Muscle layer of colon (tissue), 2 donors: ENCODE measurements around the gene AEN.
A peak's percentile ranks its signal among the peaks of the same experiment; 100 is the strongest.
"Not testable (repeated sequence)": the region's sequence is repeated elsewhere in the genome, so short reads cannot be mapped to it uniquely, and the experiment has no call there.

Experiments
- H3K27ac ChIP-seq: one replicate; pipeline ENCODE4 v1.7.0; 2013; ENCODE audit warnings: low read depth, mild to moderate bottlenecking, low read length, moderate library complexity
- H3K27me3 ChIP-seq, 2 donors: one replicate each; pipeline ENCODE4 v1.7.0; 2013; ENCODE audit warnings: low read length in 2 of 2, mild to moderate bottlenecking in 2 of 2; ENCODE audit not compliant: insufficient read depth in 2 of 2, control insufficient read depth in 1 of 2
- H3K36me3 ChIP-seq: one replicate; pipeline ENCODE4 v1.7.0; 2013; ENCODE audit warnings: mild to moderate bottlenecking, low read length; ENCODE audit not compliant: insufficient read depth
- H3K4me1 ChIP-seq: one replicate; pipeline ENCODE4 v1.7.0; 2013; ENCODE audit warnings: mild to moderate bottlenecking, low read length; ENCODE audit not compliant: insufficient read depth
- H3K4me3 ChIP-seq, 2 donors: one replicate each; pipeline ENCODE4 v1.7.0; 2013; ENCODE audit warnings: low read length in 2 of 2, low read depth in 1 of 2, mild to moderate bottlenecking in 1 of 2, moderate library complexity in 1 of 2
- H3K9ac ChIP-seq: one replicate; pipeline ENCODE4 v1.7.0; 2013; ENCODE audit warnings: low read length
- H3K9me3 ChIP-seq: one replicate; pipeline ENCODE4 v1.7.0; 2013; ENCODE audit warnings: mild to moderate bottlenecking, low read length
- donor health status: abdominal sarcoma.
- donor health status: Adenocarcinoma of cecum.

The AEN gene

DNA sequence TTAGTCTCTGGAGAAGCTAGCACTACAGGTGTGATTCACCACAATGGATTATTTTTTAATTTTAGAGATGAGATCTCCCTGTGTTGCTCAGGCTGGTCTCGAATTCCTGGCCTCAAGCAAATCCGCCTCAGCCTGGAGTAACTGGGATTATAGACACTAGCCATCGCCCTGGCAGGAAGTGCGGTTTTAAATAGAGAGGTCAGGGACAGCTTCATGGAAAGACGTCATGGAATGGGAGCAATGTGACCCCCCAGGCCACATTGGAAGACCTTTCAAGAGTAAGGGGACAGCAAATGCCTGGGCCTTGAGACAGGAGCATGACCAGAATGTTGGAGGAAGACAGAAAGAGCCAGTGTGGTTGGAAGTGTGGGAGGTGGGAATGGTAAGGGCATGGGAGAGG, 15.5 kb downstream of the AEN start:
- peaks cover 19% of the 10 kb centered on the region for H3K4me1 ChIP-seq
- no peak overlapping the region for H3K4me3 ChIP-seq
- H3K9ac ChIP-seq = no peak overlapping the region
- no peaks in the 10 kb centered on the region for H3K36me3 ChIP-seq
- no peak overlapping the region for H3K27ac ChIP-seq
- H3K9me3 ChIP-seq = no peaks in the 10 kb centered on the region
- H3K27me3 ChIP-seq = no peaks in the 10 kb centered on the region

DNA sequence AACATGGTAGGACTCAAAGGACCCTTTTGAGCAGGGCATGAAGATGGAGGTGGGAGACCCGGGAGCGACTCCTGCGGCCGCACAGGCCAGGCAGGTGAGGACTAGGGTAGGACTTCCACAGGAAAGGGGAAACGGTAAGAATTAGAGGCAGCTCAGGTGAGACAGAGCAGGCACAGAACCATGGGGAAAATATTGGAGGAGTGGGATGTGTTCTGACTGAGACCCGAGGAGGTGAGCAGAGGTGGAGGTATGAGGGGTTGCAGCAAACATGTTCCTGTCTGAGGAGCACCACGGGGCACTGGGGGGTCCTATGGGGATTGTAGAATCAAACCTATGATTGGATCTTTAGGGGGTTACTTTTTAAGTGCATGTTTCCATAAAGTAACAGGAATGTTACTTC, 16.3 kb downstream of the AEN start:
- Histone ChIP-seq H3K27ac (no peak overlapping the region), H3K9me3 (no peaks in the 10 kb centered on the region), H3K9ac (no peak overlapping the region), H3K4me3 (no peak overlapping the region), H3K4me1 (peaks cover 19% of the 10 kb centered on the region), H3K27me3 (no peaks in the 10 kb centered on the region), H3K36me3 (no peaks in the 10 kb centered on the region)

DNA sequence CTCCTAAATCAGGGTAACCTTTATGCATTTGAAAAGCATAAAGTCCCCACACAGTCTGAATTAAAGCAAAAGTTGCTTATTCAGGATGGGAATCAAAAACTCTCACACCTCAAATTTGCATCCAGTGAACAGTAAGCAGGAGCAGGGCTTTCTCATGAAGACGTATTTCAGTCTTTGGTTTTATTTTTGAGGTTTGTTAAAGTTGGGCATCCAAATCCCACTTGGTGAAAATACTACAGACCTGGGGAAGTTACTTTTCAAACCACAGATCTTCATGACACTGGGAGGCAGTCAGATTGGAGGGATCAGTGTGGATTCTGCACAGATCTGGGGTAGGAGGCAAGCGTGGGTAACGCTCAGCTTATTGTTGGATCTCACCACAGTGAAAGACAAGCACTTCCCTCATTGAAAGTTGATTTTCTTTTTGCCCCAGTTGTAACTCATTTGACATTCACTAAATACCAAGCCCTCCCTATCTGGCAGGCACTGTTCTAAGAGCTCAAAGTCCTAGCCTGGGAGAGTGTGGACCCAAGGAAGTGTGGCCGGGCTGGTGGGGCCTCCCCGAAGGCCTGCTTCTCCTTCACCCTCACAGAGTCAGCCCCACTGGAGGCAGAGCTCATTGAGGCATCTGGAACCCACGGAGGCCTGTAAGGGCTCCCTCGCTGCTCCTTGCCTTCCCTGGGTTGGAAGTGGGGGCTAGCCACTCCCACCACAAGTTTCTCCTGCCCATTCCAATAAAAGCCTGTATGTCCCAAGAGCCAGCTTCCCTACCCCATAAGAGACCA, 16.9 kb downstream of the AEN start:
- Histone ChIP-seq H3K4me3 (peak overlapping the region; percentile 52 to 63), H3K9me3 (no peaks in the 10 kb centered on the region), H3K27ac (peak overlapping the region; percentile 80), H3K9ac (peak overlapping the region; percentile 53), H3K4me1 (peaks cover 19% of the 10 kb centered on the region), H3K27me3 (no peaks in the 10 kb centered on the region), H3K36me3 (no peaks in the 10 kb centered on the region)

DNA sequence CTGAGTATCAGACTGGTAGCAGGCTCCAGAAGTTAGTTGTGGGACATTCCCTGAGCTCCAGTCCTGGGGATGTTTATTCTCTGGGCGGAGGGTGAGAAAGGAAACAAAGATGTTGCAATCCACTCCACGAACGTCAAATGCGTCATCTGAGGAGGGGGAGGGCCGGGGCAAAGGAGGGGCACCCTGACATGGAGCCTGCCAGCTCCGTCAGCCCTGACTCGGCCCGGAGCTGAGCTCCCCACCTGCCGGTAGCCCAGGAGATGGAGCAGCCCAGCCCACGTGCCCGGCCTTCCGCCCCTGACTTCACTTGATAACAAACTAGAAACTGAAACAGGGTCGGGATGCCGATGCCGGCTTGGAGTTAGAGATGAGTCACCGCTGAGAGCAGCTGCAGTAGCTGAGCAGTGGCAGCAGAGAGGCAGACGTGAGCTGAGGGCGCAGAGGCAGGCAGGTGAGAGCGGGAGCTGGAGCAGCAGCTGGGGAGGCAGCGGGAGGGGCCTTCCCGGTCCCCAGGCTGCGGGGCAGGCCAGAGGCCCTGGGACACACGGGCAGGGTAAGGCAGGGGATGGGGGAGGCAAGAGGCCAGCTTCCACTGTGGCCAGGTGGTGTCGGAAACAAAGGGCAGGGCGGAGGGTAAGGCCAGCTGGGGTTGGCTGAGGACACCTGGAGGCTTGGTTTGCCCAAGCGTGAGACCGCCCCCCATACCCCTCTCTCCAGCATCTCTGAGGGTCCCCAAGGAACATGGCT, 17.7 kb downstream of the AEN start, which contains the start of gene ISG20:
ISG20 (plus strand) TSS at position 391 of the 747 bp plus-strand sequence; CDS start at position 742, 351 bp downstream.
- Histone ChIP-seq H3K4me3 (peak within 1 kb of the TSS; percentile 52 to 63), H3K36me3 (no peaks in the 10 kb centered on the region), H3K4me1 (peaks cover 19% of the 10 kb centered on the region), H3K9ac (peak within 1 kb of the TSS; percentile 53), H3K27me3 (no peaks in the 10 kb centered on the region), H3K27ac (peak within 1 kb of the TSS; percentile 80), H3K9me3 (no peaks in the 10 kb centered on the region)

DNA sequence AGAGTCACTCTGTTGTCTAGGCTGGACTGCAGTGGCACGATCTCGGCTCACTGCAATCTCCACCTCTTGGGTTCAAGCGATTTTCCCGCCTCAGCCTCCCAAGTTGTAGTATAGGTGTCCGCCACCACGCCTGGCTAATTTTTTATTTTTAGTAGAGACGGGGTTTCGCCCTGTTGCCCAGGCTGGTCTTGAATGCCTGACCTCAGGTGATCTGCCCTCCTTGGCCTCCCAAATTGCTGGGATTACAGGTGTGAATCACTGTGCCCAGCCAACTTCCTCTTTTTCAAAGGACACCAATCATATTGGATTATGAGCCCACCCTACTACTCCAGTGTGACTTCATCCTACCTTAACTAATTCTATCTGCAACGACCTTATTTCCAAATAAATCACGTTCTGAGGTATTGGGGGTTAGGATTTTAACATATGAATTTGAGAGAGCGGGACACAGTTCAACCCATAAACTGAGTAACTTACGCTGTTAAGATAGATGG, 20.9 kb downstream of the AEN start:
- peaks cover 19% of the 10 kb centered on the region for H3K4me1 ChIP-seq
- no peak overlapping the region for H3K9ac ChIP-seq
- H3K27me3 ChIP-seq = no peaks in the 10 kb centered on the region
- no peaks in the 10 kb centered on the region for H3K9me3 ChIP-seq
- no peaks in the 10 kb centered on the region for H3K36me3 ChIP-seq
- H3K27ac ChIP-seq = no peak overlapping the region
- no peak overlapping the region for H3K4me3 ChIP-seq

DNA sequence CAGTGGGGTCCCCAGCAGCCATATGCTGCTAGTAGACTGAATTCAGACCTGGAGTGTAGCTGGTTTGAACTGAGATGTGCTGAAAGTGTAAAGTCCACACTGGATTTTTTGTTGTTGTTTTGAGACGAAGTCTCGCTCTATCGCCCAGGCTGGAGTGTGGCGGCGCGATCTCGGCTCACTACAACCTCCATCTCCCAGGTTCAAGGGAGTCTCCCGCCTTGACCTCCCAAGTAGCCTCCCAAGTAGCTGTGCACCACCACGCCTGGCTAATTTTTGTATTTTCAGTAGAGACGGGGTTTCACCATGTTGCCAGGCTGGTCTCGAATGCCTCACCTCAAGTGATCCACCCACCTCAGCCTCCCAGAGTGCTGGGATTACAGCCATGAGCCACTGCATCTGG, 21.4 kb downstream of the AEN start:
- not testable (repeated sequence) for H3K36me3 ChIP-seq, H3K9me3 ChIP-seq, H3K27ac ChIP-seq, H3K27me3 ChIP-seq, H3K4me3 ChIP-seq, H3K9ac ChIP-seq
- peaks cover 19% of the 10 kb centered on the region for H3K4me1 ChIP-seq

DNA sequence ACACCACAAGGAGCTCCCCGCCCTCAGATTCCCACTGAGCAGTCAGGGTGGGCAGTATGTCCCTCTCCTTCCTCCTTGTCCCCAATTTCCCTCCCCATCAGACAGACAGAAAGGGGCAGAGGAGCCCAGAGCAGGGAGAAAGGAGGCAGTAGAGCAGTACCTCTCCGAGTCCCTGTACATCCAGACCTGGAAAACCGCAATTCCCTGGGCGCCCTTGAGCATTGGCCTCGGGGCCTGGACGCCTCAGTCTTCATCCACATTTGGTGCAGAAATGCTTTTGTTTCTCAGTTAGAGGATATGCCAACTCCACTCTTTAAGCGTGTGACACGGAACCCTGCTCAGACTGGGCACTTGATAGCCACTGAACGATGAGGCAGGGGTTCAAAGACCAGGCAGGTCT, 23.6 kb downstream of the AEN start:
- Histone ChIP-seq H3K27me3 (no peaks in the 10 kb centered on the region), H3K9me3 (no peaks in the 10 kb centered on the region), H3K4me1 (peaks cover 7% of the 10 kb centered on the region), H3K27ac (no peak overlapping the region), H3K36me3 (no peaks in the 10 kb centered on the region), H3K9ac (no peak overlapping the region), H3K4me3 (no peak overlapping the region)

DNA sequence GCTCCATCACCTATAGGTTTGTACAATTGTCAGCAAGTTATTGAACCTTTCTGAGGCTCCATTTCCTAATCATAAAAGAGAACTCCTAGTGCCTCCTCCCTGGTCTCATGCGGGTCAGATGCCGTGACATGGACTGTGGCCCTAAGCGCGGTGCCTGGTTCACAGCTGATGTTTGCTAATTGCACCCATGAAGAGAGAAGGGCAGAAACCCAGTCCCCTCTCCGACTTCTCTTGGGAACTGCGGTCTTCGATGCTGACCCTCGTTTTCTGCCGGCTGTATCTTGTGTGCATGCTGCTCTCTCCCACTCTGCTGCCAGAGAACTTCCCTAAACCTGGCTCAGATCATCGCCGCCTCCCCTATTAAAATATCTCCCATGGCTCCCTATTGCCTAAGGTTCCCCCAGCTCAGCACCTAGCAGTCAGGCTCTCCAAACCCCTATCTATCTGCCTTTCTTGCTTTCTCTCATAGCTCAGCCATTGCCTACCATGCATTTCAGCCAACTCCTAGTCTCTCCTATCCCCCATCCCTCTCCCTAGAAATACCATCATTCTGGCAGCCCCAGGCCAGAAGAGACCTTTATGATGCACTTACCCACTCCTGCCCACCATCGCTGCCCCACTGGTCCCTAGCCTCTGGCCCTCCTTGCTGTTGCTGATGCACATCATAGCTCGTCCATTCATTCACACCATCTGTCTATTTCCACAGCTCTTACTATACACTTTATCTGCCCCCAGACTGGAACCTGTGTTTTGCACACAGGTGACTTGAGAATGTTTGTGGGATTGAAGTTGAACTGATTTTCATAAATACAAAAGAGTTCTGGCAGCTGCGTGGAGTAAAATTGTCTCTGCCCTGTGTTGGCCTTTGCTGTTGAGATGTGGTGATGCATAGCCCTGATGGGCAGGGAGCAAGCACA, 24.3 kb downstream of the AEN start:
- Histone ChIP-seq H3K27ac (no peak overlapping the region), H3K36me3 (no peaks in the 10 kb centered on the region), H3K9ac (no peak overlapping the region), H3K4me3 (no peak overlapping the region), H3K27me3 (no peaks in the 10 kb centered on the region), H3K4me1 (peaks cover 5% of the 10 kb centered on the region), H3K9me3 (no peaks in the 10 kb centered on the region)

DNA sequence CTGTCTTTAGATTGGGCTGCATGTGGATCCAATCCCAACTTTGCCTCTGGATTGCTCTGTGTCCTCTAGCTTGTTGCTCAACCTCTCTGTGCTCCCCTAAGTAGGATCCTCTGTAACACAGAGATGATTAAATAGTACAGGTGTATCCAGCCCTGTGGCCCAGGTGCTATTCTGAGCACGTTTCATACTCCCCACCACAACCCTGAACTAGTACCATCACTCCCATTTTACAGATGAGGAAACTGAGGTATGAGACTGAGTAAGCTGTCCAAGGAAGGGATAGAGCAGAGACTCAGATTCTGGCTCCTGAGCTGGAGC, 24.9 kb downstream of the AEN start:
- no peak overlapping the region for H3K9ac ChIP-seq
- H3K36me3 ChIP-seq = no peaks in the 10 kb centered on the region
- peaks cover 5% of the 10 kb centered on the region for H3K4me1 ChIP-seq
- H3K9me3 ChIP-seq = no peaks in the 10 kb centered on the region
- H3K27ac ChIP-seq = no peak overlapping the region
- H3K27me3 ChIP-seq = no peaks in the 10 kb centered on the region
- no peak overlapping the region for H3K4me3 ChIP-seq

DNA sequence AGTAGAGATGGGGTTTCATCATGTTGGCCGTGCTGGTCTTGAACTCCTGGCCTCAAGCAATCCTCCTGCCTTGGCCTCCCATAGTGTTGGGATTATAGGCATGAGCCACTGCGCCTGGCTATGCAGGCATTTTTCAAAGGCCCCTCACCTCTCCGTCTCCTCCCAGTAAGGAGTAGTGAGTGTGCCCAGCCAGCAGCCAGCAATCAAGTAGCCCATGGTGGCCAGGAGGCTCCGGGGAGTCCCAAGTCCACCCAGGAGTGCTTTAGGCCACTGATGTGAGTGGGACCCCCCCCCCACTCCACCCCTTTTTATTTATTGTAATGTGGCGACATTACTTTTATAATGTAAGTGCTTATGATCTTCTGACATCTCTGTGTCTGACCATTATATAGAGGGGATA, 25.8 kb downstream of the AEN start:
- Histone ChIP-seq H3K36me3 (no peaks in the 10 kb centered on the region), H3K9me3 (no peaks in the 10 kb centered on the region), H3K27ac (no peak overlapping the region), H3K27me3 (no peaks in the 10 kb centered on the region), H3K4me3 (no peak overlapping the region), H3K4me1 (peaks cover 5% of the 10 kb centered on the region), H3K9ac (no peak overlapping the region)
